ENCODE data around the gene LONP2.
"Not testable (repeated sequence)": the region's sequence is repeated elsewhere in the genome, so short reads cannot be mapped to it uniquely, and the experiment has no call there.

The LONP2 gene

DNA sequence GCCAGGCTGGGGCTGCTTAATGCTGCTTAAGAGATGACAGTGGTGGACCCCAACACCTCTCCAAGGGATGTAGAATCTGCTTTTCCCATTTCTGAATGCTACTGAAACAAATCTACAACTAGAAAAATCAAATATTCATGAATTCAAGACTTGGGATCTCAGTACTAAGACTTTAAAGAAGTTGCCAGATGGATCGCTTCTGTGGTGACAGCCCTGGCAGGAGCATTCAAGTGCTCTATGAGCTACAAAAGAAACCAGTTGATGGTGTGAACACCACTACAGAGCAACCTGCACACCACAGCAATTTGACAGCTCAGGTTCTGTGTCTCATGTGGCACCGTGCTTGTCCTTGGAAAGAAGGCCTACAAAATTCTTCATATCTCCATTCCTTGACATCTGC lies 98.5 kb downstream of the LONP2 start:
- DNase-seq (ENCODE audit: low read depth): no peak

DNA sequence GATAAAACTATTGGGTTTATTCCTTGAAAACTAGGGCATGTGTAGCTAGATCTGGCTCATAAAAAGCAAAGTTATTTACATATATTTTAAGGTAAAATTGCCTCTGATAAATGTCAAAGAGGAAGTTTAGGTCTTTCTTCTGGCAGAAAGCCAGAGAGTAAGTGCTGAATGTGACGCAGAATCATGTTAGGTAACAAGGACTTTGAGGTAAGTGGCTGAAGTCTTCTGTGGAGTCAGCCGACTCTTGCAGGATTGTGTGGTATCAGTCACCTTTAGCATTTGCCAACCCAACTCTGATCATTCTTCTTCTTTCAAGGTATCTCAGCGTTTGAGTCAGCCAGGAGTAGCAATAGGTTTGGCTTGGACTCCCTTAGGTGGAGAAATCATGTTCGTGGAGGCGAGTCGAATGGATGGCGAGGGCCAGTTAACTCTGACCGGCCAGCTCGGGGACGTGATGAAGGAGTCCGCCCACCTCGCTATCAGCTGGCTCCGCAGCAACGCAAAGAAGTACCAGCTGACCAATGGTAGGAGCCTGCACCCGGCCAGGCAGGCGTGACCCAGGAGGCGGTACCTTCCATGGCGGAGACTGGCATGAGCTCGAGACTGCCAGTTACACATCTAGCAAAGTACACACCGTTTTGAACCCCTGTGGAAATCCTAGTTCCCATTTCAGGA lies 103.2 kb downstream of the LONP2 start:
- DNase-seq (ENCODE audit: low read depth): no peak

DNA sequence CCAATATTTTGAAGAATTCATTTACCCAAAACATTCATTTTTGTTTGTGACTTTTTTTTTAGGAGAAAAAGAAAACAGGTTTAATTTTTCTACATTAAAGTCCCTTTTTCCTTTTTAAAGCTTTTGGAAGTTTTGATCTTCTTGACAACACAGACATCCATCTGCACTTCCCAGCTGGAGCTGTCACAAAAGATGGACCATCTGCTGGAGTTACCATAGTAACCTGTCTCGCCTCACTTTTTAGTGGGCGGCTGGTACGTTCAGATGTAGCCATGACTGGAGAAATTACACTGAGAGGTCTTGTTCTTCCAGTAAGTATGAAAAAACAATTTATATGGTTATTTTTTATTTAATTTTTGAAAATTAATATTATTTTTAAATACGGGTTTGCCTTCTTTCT lies 103.9 kb downstream of the LONP2 start:
- DNase-seq (ENCODE audit: low read depth): no peak

DNA sequence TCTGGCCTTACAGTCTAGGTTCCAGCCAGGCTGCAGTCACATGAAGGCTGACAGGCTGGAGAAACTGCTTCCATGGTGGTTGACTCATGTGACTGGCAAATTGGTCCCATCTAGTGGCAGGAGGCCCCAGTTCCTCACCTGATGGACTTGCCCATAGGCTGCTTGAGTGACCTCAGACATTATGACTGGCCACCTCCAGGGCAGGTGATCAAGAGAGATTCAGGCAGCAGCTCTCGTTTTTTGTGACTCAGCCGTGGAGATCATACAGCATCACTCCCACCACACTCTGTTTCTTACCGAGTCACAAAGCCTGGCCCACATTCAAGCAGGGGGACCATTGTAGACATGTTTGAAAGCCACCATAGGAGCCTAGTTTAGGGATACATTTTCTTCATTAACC lies 106.6 kb downstream of the LONP2 start:
- no peak for DNase-seq (ENCODE audit: low read depth)

DNA sequence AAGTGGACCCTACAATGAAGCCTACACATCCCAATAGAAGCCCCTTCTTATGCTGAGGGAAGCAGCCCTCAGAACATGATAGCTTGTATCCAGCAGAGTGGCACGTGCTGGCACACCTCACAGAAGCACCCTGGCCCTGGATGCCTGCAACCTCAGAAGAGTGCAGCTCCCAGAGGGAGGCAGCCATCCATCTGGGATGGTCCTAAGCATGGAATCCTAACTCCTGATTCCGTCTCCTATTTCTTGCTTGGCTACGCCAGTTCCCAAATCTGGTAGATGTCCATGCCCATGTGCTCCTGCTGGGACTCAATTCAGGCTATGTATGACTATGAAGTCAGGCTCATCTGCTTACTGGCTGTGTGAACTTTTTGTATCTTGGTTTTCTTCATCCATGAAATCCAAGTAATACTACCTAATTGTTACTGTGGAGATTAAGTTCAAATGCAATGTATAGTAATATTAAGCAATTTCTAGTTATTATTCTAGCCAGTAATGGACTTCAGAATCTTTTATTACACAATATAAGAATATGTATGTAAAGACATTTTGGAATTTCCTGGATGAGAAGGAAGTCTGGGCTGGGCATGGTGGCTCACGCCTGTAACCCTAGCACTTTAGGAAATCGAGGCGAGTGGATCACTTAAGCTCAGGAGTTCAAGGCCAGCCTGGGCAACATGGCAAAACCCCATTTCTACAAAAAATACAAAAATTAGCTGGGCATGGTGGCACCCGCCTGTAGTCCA lies 108.7 kb downstream of the LONP2 start:
- DNase-seq (ENCODE audit: low read depth): no peak

DNA sequence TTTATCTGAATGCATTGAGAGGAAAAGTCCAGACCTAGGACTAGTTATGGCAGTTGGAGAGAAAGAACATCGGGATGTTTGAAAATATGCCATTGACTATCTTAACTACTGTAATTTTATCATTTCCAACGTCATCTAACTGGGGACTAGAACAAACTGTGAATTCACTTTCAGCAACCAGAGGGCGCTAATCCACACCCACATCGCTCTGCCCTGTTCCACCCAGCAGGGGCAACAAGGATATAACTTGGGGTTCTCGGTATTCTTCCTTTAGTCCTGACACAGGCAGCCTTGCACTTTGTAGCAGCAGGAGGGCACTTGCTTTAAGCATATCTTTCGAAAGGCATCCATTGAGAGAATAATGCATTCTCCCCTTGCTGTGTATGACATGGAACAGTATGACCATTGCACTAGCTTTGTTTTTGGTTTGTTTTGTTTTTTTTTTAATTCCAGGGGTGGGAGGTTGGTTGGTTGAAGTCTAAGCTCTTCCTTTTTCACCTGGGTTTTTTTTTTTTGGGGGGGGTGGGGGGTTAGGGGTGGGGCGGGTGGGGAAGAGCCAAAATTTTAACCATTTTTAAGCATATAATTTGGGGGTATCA lies 109.6 kb downstream of the LONP2 start:
- DNase-seq (ENCODE audit: low read depth): peak; percentile 42

DNA sequence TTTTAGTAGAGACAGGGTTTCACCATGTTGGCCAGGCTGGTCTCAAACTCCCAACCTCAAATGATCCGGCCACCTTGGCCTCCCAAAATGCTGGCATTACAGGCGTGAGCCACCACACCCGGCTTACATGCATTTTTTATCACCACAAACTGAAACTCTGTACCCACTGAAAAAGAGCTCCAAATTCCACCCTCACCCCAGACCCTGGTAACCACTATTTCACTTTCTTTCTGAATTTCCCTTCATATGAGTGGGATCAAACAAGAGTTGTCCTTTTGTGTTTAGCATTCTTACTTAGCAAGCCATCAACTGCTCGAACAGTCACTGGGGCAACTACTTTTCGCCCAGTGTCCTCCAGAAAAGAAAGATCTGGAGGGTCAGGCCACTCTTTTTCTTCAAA lies 110.3 kb downstream of the LONP2 start:
- not testable (repeated sequence) for DNase-seq (ENCODE audit: low read depth)

DNA sequence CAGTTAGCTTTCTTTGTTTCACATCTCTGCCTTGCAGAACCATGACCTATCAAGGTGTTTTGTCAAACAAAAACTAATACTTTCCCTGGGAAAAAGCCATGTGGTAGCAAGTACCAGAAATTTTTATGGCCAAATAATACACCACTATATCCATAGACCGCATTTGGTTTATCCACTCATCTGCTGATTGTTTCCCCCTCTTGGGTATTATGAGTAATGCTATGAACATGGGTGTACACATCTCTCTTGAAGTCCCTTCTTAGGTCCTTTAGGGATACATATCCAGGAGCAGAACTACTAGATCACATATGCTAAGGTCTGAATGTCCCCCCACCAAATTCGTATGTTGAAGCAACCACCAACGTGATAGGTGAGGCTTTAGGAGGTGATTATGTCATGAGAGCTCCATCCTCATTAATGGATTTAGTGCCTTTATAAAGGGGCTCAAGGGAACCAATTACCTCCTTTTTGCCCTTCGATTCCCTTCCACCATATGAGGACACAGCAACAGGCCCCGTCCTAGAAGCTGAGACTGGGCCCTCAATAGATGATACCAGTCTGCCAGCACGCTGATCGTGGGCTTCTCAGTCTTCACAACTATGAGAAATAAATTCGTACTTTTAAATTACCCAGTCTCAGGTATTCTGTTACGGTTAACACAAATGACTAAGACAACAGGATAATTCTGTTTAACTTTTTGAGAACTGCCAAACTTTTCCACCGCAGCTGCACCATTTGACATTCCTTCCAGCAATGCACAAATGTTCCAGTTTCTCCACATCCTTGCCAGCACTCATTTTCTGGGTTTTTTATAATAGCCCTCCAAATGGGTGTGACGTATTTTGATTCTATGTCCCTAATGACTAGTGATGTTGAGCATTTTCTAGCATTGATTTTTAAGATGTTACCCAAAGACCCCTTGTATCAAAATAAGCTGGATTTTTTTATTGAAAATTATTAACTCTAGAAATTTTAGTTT lies 111.1 kb downstream of the LONP2 start:
- DNase-seq (ENCODE audit: low read depth): no peak

DNA sequence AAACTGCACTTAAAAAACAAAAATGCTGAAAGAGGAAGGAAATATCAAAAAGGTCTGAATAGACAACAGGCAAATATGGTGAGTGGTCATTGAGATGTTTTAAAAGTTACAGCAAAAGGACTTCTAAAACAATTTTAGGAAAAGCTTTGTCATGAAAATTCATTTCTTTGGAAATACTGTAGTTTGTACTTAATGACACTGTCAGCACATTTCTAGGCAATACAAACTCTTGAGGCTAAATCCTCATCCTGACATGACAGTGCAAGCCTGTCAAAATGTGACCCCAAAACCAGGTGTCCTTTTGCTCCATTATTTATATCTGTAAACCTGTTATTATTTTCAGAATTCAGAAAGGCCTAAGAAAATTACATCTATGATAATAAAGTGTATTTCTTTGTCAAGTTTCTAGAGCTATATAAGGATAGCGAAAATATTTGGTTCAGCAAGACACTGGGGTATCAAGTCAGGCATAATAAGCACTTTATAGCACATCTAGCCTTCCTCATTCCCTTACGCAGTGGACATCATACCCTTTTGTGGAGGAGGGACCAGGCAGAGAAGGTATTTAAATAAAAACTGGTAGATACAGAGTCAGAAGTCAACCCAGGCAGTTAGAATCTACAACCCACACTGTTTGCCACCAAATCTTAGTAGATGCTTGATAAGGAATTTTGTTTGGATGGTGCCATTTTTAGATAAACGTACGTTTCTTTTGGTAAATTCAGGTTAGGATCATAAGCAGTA lies 112.7 kb downstream of the LONP2 start:
- no peak for DNase-seq (ENCODE audit: low read depth)

DNA sequence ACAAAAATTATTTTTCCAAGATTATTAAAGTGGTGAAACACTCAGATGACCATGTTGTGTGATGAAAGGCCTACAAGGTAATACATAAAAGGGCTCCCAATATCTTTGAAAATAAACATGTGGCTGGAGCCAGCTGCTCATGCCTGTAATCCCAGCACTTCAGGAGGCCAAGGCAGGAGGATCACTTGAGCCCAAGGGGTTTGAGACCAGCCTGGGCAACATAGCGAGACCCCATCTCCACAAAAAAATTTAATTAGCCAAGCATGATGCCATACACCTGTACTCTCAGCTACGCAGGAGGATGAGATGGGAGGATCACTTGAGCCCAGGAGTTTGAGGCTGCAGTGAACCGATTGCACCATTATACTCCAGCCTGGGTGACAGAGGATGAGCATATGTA lies 114.3 kb downstream of the LONP2 start:
- no peak for DNase-seq (ENCODE audit: low read depth)

DNA sequence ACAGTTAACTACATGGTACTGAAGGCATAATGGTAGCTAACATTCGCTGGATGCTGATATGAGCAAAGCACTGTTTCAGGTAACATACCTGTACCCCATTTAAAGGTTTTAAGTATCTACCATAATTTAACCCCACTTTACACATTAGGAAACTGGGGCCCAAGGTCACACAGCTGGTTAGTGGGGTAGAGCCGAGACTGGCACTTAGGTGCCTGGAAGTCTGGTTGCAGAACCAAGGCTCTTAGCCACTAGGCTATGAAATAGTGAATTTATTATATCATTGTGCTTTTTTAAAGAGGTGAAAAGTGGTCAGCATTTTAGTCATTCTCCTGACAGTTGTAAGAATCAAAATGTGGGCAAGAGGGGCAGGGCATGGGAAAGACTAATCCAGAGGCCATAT lies 115.9 kb downstream of the LONP2 start:
- no peak for DNase-seq (ENCODE audit: low read depth)

DNA sequence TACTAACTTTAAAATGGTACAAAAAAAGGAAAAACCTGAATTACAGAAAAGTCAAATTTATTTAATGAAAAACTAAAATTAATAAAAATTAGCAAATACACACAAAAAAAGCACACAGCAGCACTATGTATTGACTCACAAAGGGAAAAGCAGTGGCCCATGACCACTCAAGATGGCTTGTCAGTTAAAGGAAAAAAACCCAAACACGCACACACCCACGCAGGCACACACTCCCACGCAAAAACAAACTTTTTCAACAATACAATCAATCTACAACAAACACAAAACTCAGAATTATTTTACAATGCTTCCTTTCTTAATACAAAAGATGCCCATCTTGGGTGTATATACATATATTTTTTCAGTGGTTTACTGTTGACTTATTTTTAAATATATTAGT lies 116.9 kb downstream of the LONP2 start:
- DNase-seq (ENCODE audit: low read depth): no peak

DNA sequence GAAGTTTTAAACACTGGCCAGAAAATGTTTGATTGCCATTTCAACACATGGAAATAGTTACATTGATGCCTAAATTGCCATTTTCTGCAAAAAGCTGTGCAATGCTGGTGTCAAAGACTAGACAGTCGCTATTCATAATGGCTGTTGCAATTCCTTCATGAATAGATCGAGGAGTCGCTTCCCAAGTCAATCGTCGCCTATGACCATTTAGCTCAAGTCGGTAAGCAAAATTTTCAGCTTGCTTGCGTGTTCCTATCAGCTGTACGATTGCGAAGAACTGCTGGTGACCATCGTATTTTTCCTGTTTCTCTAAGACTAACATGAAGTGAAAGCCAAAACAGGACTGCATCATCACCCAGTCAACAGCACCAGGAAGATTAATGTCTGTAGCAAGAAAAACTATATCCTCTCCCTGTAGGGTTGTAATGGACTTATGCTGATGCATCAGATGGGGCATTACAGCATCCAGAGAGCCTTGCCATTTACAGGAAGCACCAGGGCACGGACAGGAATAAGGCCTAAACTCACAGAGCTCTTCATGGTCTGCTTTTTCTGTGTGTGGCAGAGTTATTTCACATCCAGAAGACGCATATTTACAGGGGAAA lies 117.5 kb downstream of the LONP2 start:
- no peak for DNase-seq (ENCODE audit: low read depth)

DNA sequence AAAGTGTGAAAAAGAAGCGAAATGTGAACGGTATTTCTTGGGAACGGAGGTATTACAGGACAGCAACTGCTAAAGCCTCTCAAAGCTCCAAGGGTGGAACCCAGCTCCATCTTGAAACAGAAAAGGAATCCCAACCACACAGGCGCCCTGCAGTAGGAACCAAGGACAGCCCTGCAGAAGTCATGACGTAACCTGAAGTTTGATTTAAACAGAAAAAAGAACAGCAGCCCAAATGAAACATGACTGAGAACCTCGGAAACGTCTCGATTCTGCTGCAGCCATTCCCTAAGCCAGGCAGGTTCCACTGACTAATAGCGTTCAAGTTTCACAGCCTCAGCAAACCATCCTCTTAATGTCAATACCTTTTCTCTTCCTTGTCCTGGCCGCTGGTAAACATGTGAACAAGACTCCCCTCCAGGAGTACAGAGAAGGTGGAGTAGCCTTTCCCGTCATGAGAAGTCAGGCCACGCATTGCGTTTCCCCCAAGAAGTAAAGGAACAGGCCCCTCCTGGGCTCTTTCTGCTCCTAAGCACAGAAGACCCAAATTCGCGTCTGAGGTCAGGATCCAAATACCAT lies 121.0 kb downstream of the LONP2 start:
- no peak for DNase-seq (ENCODE audit: low read depth)

DNA sequence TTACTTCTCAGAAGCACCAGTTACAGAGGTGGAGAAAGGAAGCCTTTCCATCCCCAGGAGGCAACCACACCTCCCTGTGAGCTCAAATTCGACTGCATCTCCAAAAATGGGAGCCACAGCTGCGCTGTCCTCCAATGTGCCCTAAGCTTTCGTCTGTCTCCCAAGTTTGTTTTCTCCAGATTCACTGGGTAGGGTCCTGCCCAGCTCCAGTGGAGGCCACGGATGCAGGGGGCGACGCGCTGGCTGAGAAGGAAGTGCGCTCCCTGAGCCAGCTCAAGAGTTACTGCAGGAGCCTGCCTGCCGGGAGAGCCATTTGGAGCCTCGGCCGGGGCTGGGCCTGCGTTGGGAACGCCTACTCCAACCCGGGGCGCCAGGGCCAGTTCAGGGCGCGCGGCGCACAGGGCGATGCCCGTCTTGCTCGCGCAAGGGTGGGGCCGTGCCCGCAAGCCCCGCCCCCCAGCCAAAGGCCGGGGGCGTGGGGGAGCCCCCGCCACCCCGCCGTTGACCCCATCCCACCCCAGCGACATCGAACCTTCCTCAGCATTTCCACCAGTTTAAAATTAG lies 121.6 kb downstream of the LONP2 start:
- DNase-seq (ENCODE audit: low read depth): peak; percentile 81

DNA sequence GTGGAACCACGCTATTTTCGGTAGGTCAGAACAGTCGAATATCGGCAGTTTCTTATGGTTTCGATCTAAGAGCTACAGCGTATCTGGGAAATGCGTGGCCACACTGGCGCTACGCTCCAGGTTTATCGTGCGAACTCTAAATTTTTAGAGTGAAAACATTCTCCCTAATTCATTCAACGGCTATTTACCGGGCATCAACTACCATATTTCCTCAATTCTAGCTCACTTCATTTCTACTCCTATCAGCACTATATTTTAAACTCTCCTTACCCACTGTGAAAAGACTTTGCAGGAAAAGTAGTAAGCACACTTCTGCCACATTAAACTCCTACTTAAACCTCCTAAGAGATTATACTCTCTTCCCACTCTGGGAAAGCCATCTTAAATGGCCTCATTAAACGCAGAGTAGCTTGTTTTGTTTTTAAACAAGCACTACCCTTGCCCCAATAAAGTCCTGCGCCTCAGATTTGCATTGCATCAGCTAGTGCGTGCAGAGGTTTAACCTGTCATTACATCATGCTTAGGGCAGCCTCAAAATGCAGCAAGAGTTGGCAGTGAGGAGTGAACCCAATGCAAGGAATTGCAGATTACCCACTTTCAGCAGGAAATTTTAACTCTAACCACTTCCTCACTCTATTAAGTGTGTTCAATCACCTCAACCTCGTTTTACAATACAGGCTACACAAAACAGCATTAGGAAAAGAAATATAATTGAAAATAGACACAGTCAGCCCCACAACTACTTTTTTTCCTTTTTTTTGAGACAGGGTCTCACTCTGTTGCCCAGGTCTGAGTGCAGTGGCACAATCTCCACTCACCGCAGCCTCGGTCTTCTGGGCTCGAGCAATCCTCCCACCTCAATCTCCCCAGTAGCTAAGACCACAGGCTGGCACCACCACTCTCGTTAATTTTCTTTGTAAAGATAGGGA lies 122.3 kb downstream of the LONP2 start:
- peak; percentile 74 for DNase-seq (ENCODE audit: low read depth)

DNA sequence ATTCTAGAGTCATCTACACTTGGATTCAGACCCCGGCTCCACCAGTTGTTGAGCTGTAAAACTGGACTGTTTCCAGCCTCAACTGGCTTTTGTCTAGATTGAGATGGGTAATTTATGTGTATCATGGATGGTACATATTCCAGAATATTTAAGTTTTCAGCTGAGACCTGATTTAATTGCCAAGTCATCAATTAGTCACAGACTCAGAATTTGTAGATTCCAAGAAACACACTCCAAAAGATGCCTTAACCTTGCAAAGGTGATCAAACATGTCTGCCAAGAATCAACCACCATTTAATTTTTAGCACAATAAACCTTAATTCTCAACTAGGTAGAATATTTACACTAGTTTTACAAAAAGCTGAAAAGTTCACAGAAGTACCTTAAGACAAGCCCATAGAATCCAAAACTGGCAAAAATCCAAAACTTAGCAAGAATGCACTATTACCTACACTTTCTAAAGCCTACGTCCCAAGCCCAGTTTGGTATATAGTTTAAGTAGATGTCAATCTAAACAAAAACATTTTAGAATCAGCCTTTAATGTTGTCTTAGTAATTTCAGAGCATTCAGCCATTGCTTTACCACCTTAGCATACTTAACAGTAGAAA lies 123.4 kb downstream of the LONP2 start:
- DNase-seq (ENCODE audit: low read depth): no peak

DNA sequence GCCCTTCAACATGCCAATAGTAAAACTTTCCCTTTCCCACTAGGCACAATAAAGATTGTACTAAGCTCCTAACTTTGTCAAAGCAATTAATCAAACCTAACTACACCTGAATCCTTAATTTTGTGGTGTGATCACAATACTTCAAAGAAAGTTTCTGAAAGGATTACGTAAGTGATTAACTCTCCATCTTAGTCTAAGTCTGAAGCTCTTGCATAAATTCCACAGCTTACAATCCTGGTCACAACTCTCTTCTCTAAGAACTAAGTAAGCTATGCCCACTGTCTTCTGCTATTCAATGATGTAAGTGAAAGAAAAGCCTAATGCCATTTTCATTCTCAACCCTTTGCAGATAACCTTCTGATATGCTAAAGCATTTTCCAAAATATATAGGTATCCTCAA lies 125.7 kb downstream of the LONP2 start:
- DNase-seq (ENCODE audit: low read depth): no peak

DNA sequence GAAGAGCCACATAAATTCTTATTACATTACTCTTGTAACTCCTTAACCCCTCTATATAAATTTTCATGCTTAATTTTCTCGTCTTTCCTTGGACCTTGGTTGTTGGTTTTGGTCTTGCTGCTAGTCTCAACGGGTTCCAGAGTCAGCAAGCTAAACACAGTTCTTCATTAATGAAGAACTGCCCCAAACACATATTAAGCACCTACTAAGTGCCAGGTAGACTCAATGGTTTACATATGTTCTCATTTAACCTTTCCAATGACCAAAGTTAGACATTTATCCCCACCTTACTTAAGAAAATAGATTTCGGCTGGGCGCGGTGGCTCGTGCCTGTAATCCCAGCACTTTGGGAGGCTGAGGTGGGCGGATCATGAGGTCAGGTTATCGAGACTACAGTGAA lies 126.1 kb downstream of the LONP2 start:
- no peak for DNase-seq (ENCODE audit: low read depth)
